ENCODE results near the gene LYSMD4.

DNA sequence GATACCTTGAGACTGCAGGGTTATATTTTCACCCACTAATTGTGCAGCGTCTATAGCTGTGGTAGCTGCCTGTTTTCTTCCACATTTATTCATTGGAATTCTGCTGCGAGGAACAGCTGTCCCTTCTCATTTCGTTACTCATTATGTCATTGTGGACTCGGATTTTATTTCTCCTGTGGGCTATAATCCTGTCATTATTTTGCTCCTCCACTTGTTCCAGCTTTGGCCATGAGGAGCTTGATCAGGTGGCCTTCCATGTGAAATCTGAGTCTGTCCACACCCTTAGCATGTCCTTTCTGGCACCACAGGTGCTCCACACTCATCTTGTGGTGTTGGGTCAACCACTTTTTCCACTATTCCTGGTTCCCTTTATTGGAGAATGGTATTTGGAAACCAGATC is 14.8 kb downstream of the LYSMD4 start:
- TF ChIP-seq, protein P1, sequence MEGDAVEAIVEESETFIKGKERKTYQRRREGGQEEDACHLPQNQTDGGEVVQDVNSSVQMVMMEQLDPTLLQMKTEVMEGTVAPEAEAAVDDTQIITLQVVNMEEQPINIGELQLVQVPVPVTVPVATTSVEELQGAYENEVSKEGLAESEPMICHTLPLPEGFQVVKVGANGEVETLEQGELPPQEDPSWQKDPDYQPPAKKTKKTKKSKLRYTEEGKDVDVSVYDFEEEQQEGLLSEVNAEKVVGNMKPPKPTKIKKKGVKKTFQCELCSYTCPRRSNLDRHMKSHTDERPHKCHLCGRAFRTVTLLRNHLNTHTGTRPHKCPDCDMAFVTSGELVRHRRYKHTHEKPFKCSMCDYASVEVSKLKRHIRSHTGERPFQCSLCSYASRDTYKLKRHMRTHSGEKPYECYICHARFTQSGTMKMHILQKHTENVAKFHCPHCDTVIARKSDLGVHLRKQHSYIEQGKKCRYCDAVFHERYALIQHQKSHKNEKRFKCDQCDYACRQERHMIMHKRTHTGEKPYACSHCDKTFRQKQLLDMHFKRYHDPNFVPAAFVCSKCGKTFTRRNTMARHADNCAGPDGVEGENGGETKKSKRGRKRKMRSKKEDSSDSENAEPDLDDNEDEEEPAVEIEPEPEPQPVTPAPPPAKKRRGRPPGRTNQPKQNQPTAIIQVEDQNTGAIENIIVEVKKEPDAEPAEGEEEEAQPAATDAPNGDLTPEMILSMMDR (IDR thresholded peaks at IDR 0.05) = no peak
- TF ChIP-seq EZH2 (IDR thresholded peaks at IDR 0.05) (no peak), EZH2phosphoT487 (IDR thresholded peaks at IDR 0.05) (no peak)
